IPS-18c (cell line): ENCODE data around the gene AIFM3.

Experiments
- H3K4me3 ChIP-seq: 2 replicates; pipeline ENCODE4 v1.7.0; 2013; ENCODE audit warnings: low read depth, mild to moderate bottlenecking, low read length, moderate library complexity; ENCODE audit not compliant: insufficient read depth
- H3K9me3 ChIP-seq: one replicate; pipeline ENCODE4 v1.6.1; 2013; ENCODE audit warnings: mild to moderate bottlenecking, low read length, moderate library complexity; ENCODE audit not compliant: control insufficient read depth, insufficient read depth

Gene AIFM3

DNA sequence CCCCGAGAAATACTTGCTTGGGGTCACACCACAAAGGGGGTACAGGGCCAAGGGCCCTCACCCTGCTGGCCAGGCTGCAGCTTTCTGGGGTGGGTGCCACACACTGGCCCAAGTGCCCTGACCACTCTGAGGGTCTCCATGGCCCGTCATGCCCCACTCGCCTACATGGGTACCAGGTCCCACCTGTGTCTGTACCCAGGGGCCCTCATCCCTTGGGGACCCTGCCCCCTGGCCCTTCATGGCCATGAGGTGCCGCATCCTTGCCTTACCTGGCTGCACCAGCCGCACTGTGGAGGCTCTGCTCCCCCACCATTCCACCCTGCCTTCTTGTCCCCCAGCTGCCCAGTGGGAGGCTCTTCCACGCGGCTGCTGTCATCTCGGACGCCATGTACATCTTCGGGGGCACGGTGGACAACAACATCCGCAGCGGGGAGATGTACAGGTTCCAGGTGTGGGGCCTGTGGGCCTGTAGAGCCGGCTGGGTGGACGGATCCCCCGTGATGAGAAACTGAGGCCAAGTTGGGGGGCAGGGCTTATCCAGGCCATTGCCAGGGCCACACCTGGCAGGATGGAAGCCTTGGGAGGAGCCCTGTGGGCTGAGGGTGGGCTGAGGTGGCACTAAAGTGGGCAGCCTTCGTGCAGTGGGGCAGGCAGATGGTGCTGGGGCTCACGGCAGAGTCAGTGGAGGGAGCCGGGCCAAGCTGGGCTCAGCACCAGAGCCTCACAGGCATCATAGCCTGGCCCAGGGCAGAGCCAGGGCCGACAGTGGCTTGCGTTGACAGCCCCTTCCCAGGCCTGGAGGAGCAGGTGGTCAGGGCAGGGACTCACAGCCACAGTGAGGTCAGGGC, 25.6 kb downstream of the AIFM3 start:
- H3K4me3 ChIP-seq, result no peak overlapping the region
- no peaks in the 10 kb centered on the region for H3K9me3 ChIP-seq

GRCh38 chr22:20993304-20994127, 26.5 kb downstream of the AIFM3 start:
- no peak overlapping the region for H3K4me3 ChIP-seq
- H3K9me3 ChIP-seq, result no peaks in the 10 kb centered on the region

GRCh38 chr22:20994128-20994901, 27.3 kb downstream of the AIFM3 start:
- H3K9me3 ChIP-seq, result no peaks in the 10 kb centered on the region
- no peak overlapping the region for H3K4me3 ChIP-seq

DNA sequence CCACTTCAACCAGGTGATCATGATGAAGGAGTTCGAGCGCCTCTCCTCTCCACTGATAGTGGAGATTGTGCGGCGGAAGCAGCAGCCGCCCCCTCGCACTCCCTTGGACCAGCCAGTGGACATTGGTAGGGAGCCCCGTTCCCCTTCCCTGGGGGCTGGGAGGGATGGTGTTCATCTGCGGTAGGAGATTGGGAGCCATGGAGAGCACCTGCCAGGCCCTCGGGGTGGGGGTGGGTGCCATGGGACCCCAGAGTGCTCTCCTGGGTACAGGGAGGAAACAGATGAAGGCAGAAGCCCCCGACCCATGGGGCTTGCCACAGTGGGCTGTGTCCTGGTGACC, 27.8 kb downstream of the AIFM3 start:
- no peaks in the 10 kb centered on the region for H3K9me3 ChIP-seq

DNA sequence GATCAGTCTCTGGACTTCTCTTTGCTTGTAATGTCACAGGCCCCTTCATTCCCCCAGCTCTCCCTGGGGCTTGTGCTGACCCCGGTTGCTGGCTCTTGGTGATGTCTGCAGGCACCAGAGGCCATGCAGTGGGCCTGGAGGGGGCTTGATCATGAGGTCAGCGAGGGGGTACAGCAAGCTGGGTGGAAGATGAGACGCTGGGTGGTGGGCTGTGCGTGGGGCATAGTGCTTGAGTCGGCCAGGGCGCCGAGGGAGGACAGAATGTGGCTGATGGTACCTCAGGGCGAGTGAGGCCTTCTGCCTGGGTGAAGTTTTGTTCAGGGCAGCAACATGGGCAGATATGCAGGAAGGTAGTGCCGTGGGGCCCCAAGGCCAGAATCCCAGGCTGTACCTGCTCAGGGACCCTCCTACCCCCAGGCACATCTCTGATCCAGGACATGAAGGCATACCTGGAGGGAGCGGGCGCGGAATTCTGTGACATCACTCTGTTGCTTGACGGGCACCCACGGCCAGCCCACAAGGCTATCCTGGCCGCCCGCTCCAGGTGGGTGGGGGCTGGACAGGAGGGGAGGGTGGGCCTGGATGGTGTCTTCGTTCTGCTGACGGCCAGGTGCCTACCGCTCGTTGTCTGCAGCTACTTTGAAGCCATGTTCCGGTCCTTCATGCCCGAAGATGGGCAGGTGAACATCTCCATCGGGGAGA, 28.4 kb downstream of the AIFM3 start:
- Histone ChIP-seq H3K9me3 (no peaks in the 10 kb centered on the region), H3K4me3 (no peak overlapping the region)

More for the DNA sequence above, 27.8 kb downstream of the AIFM3 start:
- no peak overlapping the region for H3K4me3 ChIP-seq

DNA sequence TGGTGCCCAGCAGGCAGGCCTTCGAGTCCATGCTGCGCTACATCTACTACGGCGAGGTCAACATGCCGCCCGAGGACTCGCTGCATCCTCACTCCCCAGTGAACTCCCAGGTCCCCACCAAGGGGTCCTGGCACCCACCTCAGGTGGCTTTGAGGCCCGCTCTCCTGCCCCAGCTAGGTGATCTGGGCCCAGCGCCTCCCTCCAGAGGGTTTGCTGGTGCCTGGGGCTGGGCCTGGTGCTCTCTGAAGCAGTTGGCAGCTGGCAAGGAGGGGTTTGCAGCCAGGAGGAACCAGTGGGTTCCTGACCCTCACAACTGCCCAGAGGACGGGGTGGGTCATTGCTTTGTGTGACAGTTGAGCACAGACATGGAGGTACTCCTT, 29.0 kb downstream of the AIFM3 start:
- no peak overlapping the region for H3K4me3 ChIP-seq
- H3K9me3 ChIP-seq, result no peaks in the 10 kb centered on the region

GRCh38 chr22:20996598-20997535, 29.8 kb downstream of the AIFM3 start:
- H3K9me3 ChIP-seq, result no peaks in the 10 kb centered on the region
- no peak overlapping the region for H3K4me3 ChIP-seq

DNA sequence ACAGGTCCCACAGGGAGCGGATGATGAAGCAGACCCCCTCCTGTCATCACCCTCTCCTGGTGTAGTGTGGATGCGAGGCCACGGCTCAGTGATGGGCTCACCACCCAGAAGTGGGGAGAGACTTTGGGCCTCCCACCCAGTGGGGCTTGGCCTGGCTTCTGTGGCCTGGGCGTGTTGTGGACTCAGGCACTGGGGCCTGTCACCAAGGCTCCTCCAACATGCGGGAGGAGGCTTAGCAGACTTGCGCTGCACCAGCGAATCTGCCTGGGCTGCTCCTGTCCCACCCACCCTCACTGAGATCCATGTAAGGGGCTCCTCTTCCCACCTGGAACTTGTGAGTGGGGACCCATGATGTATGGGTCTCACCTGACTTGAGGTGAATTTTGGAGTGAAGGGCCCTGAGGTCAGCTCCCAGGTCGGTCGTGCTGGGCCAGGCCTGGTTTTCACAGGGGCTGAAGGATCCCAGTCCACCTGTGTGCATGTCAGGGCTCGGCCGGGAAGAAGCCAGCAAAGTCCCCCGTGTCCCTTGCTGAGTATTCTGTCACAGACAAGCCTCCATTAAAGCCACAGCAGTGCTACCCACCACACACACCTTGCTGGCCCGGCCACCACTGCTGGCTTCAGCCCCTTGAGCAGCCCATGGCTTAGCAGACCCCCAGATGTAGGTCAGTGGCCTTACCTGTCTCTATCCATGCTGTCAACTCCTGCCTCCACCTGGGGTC, 30.6 kb downstream of the AIFM3 start:
- H3K9me3 ChIP-seq, result no peaks in the 10 kb centered on the region
- no peak overlapping the region for H3K4me3 ChIP-seq

DNA sequence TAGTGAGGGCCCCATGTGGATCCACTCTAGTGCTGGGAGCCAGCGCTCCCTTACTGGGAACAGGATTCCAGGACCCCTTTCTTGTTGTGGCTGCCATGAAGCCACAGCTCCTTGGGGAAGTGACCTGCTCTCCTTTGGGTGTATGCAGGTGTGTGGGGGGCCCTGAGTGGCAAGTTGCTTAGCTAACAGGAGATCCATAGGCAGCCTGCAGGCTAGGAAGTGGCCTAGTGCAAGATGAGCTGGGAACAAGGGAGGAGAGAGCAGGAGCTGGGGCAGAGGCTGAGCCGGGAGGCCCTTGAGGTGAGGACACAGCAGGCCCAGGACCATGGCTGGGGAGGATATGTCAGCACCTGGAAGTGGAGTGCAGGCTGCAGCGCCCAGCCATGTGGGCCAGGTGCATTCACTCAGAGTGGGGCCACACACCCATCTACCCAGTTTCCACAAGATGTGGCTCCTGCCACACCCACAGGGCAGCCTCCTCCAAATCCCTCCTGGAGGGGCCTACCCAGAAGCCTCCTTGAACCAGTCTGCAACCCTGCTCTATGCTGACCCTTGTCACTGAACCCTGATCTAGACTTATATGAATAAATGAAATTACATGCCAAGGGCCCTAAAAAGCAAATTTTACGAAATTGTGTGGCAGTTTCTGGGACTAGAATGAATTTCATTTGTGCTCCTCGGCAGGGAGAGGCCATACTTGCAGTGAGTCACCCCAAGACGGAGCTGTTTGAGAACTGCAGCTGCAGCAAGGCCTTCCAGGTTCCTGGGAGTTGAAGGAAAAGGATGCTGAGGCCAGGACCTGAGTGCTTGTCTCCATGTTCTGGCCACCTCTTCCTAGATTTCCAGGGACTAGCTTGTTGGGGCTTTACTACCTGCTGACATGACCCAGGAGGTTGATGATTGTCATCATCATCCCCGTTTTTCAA, 31.6 kb downstream of the AIFM3 start:
- Histone ChIP-seq H3K4me3 (no peak overlapping the region), H3K9me3 (no peaks in the 10 kb centered on the region)

DNA sequence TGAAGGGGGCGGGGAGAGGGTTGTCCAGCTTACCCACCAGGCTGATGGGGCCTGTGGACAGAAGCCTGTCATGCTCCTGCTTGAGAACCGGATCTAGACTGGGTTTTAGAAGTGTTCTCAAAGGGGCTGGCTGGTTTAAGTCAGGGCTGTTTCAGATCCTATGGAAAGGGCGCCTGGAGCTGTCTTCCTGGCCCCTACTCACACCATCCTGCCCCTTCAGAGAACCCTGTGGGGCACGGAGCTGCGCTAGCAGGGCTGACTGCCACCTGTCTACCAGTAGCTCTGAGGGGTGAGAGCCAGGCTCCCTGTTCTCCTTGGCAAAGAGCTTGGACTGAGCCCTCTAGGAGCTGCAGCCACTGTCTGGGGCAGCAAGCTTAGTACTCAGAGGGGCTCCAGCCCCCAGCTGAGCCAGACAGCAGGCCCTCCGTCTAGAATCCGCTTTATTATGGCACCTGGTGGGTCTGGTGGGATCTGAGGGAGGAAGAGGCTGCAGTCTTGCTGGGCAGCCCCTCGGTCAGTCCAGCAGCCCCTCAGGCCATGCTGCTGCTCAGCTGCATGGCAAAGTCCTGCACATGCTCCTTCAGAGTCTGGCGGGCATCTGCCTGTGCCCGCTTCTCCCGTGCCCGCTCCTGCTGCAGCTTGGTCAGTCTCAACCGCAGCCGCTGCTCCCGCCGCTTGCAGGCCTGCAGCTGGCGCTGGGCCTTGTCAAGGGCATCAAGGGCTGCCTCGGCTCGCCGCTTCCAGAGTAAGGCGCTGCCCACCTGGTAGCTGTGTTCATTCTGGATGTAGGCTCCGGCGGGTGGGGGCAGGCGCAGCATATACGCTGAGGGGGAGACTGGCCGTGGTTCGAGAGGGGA, 32.5 kb downstream of the AIFM3 start:
- Histone ChIP-seq H3K4me3 (no peak overlapping the region), H3K9me3 (no peaks in the 10 kb centered on the region)

DNA sequence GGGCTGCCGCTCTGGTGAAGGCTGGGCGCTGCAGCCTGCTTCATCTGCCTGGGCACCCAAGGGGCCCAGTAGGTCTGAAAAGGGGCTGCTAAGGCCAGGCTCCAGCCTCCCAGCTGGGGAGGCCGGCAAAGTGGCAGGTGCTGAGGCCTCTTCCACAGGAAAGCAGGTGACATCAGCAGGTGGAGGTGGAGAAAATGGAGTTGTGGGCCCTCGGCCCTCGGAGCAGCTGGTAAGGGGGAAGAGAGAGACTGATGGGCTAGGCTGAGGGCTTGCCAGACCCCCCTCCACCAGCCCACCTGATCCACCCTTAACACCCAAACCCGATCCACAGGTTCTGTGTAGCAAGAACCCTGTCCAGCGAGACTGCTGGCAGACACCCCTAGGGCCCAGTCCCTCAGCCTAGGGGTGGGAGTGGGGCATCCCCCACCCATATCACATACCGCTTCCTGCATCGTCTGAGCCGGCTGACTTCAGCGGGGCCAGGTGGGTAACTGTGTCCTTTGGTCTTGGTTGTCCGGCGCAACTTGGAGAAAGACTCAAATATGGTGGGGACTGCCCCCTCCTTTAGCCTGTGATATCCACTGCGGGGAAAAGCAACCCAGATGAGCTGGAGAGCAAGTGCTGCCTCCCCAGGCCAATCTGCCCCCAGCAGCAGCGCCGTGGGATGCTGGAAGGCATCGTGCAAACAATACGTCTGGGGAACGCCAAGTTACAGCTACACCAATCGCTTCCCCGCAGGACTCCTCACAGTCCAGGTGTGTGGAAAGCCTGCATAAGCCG, 33.3 kb downstream of the AIFM3 start:
- no peaks in the 10 kb centered on the region for H3K9me3 ChIP-seq
- peak overlapping the region; percentile 98 for H3K4me3 ChIP-seq

- Histone ChIP-seq H3K4me3 (peak overlapping the region; percentile 98), H3K9me3 (no peaks in the 10 kb centered on the region)
Measured at GRCh38 chr22:21000987-21001600, 34.0 kb downstream of the AIFM3 start.
